H1 (cell line): ENCODE data around the gene GATB. TPM values are rescaled to one million over a fixed set of nuclear protein-coding genes. Genes with fewer than 3 reads are reported as not detected.

Source experiments
- CTCF ChIA-PET: fragments of 300-600 bp; sonication (Branson Sonifier 250); formaldehyde crosslinking; loops from one replicate; lab custom pipeline; 2021; ENCODE audit not compliant: partially characterized antibody; lab: Charles Lee
- POLR2A ChIA-PET: fragments of 300-600 bp; sonication (Branson Sonifier 250); formaldehyde crosslinking; loops from one replicate; lab custom pipeline; 2021; ENCODE audit warnings: inconsistent platforms; ENCODE audit not compliant: partially characterized antibody; lab: Charles Lee
- DNase-seq, 2 experiments: peaks; one replicate each; pipeline versions ENCODE4 v3.0.0 to v3.0.0-alpha.2; 2010 to 2022; ENCODE audit warnings: low spot score in 2 of 2, low read depth in 1 of 2, mixed read lengths in 1 of 2
- FAIRE-seq: peaks from 2 replicates; lab custom pipeline; 2011; peaks lifted over from hg19 to GRCh38; lab: Jason Lieb, UNC
- H2AFZ ChIP-seq: 2 replicates; pipeline ENCODE4 v1.8.1; 2012; ENCODE audit warnings: low read length, inconsistent platforms
- H2AK5ac ChIP-seq: 2 replicates; pipeline ENCODE4 v1.6.1; 2013; ENCODE audit warnings: low read depth, low read length
- H2BK120ac ChIP-seq: replicated peaks from 2 replicates; pipeline ENCODE3; 2013; ENCODE audit warnings: low read depth, low read length, inconsistent platforms
- H2BK12ac ChIP-seq: 2 replicates; pipeline ENCODE4 v1.6.1; 2013; ENCODE audit warnings: low read depth, low read length
- H2BK15ac ChIP-seq: 2 replicates; pipeline ENCODE4 v1.6.1; 2013; ENCODE audit warnings: low read length
- H2BK20ac ChIP-seq: 2 replicates; pipeline ENCODE4 v1.6.1; 2013; ENCODE audit warnings: low read length
- H2BK5ac ChIP-seq: 2 replicates; pipeline ENCODE4 v1.6.1; 2013; ENCODE audit warnings: low read depth, low read length
- H3K14ac ChIP-seq: 2 replicates; pipeline ENCODE4 v1.6.1; 2013; ENCODE audit warnings: inconsistent platforms; ENCODE audit not compliant: insufficient read length
- H3K18ac ChIP-seq: 2 replicates; pipeline ENCODE4 v1.6.1; 2013; ENCODE audit warnings: low read length; ENCODE audit errors: extremely low read depth
- H3K23ac ChIP-seq: 2 replicates; pipeline ENCODE4 v1.6.1; 2013; ENCODE audit warnings: inconsistent platforms; ENCODE audit not compliant: insufficient read length
- H3K23me2 ChIP-seq: 2 replicates; pipeline ENCODE4 v1.6.1; 2013; ENCODE audit warnings: low read depth, low read length
- H3K27ac ChIP-seq: 2 replicates; pipeline ENCODE4 v1.6.1; 2011; ENCODE audit warnings: low read depth, low read length, inconsistent platforms
- H3K27me3 ChIP-seq, 4 experiments: replicated peaks in 1 of 4; 1 replicate in 1 of 4; 2 replicates in 3 of 4; pipeline versions ENCODE4 v1.6.1 to v1.8.1; 2011 to 2013; ENCODE audit warnings: low read length in 3 of 4, mild to moderate bottlenecking in 3 of 4, inconsistent platforms in 2 of 4, mixed read lengths in 2 of 4, moderate library complexity in 1 of 4; ENCODE audit not compliant: control insufficient read depth in 3 of 4, insufficient read depth in 3 of 4; ENCODE audit errors: extremely low read depth in 1 of 4
- H3K36me3 ChIP-seq, 4 experiments: 2 replicates each; pipeline versions ENCODE4 v1.6.1 to v1.8.1; 2011 to 2013; ENCODE audit warnings: mild to moderate bottlenecking in 4 of 4, low read length in 3 of 4, moderate library complexity in 2 of 4, control low read depth in 1 of 4, inconsistent platforms in 1 of 4; ENCODE audit not compliant: insufficient read depth in 4 of 4, control insufficient read depth in 2 of 4
- H3K4ac ChIP-seq: replicated peaks from 2 replicates; pipeline ENCODE3; 2013; ENCODE audit warnings: low read length, low read depth, mixed read lengths, inconsistent platforms; ENCODE audit not compliant: insufficient read length
- H3K4me1 ChIP-seq, 4 experiments: replicated peaks in 1 of 4; 1 replicate in 1 of 4; 2 replicates in 3 of 4; pipeline versions ENCODE4 v1.6.1 to v1.8.1; 2011 to 2013; ENCODE audit warnings: low read length in 3 of 4, inconsistent platforms in 2 of 4, mixed read lengths in 1 of 4; ENCODE audit not compliant: insufficient read depth in 4 of 4, control insufficient read depth in 3 of 4
- H3K4me2 ChIP-seq, 2 experiments: 2 replicates each; pipeline versions ENCODE4 v1.6.1 to v1.8.1; 2011 to 2013; ENCODE audit warnings: low read depth in 2 of 2, low read length in 2 of 2, control low read depth in 1 of 2, inconsistent platforms in 1 of 2, mild to moderate bottlenecking in 1 of 2; ENCODE audit not compliant: insufficient read depth in 1 of 2
- H3K4me3 ChIP-seq, 4 experiments: fragments of 200-600, 300-600 bp in 1 of 4; sonication (generic), shearing (Covaris generic), sonication (Bioruptor Twin) in 1 of 4; 2 replicates each; pipeline versions ENCODE4 v1.5.1 to v1.8.1; 2011 to 2016; ENCODE audit warnings: low read length in 4 of 4, low read depth in 3 of 4, control low read depth in 2 of 4, inconsistent platforms in 2 of 4, mild to moderate bottlenecking in 2 of 4, mixed read lengths in 1 of 4, moderate library complexity in 1 of 4; ENCODE audit not compliant: insufficient read depth in 2 of 4; ENCODE audit errors: extremely low read depth in 1 of 4
- H3K56ac ChIP-seq: replicated peaks from 2 replicates; pipeline ENCODE3; 2013; ENCODE audit warnings: low read depth, mild to moderate bottlenecking, mixed read lengths, low read length, inconsistent platforms; ENCODE audit not compliant: insufficient read length
- H3K79me1 ChIP-seq: 2 replicates; pipeline ENCODE4 v1.6.1; 2013; ENCODE audit warnings: low read depth, low read length, control low read depth
- H3K79me2 ChIP-seq, 2 experiments: 2 replicates each; pipeline versions ENCODE4 v1.6.1 to v1.8.1; 2012 to 2013; ENCODE audit warnings: low read length in 2 of 2, mild to moderate bottlenecking in 2 of 2, inconsistent platforms in 1 of 2; ENCODE audit not compliant: insufficient read depth in 2 of 2, control insufficient read depth in 1 of 2
- H3K9ac ChIP-seq, 4 experiments: replicated peaks in 1 of 4; 1 replicate in 1 of 4; 2 replicates in 3 of 4; pipeline versions ENCODE4 v1.6.1 to v1.8.1; 2011 to 2013; ENCODE audit warnings: low read depth in 3 of 4, low read length in 3 of 4, control low read depth in 2 of 4, mild to moderate bottlenecking in 2 of 4, moderate library complexity in 2 of 4, inconsistent platforms in 1 of 4; ENCODE audit errors: extremely low read depth in 1 of 4
- H3K9me3 ChIP-seq, 2 experiments: 2 replicates each; pipeline versions ENCODE4 v1.6.1 to v1.8.1; 2012 to 2013; ENCODE audit warnings: mild to moderate bottlenecking in 2 of 2, moderate library complexity in 2 of 2, control low read depth in 1 of 2, inconsistent platforms in 1 of 2, low read depth in 1 of 2, low read length in 1 of 2, mixed read lengths in 1 of 2; ENCODE audit not compliant: insufficient read depth in 2 of 2
- H4K20me1 ChIP-seq, 2 experiments: replicated peaks in 1 of 2; 2 replicates each; pipeline versions ENCODE3 to v1.8.1; 2011 to 2013; ENCODE audit warnings: inconsistent platforms in 2 of 2, low read length in 2 of 2, mild to moderate bottlenecking in 1 of 2; ENCODE audit not compliant: insufficient read depth in 2 of 2, control insufficient read depth in 1 of 2
- H4K5ac ChIP-seq: 2 replicates; pipeline ENCODE4 v1.6.1; 2013; ENCODE audit warnings: low read length, low read depth, mixed read lengths, inconsistent platforms; ENCODE audit not compliant: insufficient read length
- H4K8ac ChIP-seq: 2 replicates; pipeline ENCODE4 v1.8.0; 2013; ENCODE audit warnings: mild to moderate bottlenecking, moderate library complexity, low read length, inconsistent platforms; ENCODE audit not compliant: insufficient read depth; ENCODE audit errors: extremely low read depth
- H4K91ac ChIP-seq: replicated peaks from 2 replicates; pipeline ENCODE3; 2013; ENCODE audit warnings: low read length, mixed read lengths, inconsistent platforms; ENCODE audit not compliant: insufficient read length
- RNF2 ChIP-seq: fragments of 200-900, 300-1000 bp; sonication (generic); IDR thresholded peaks from 2 replicates; pipeline ENCODE4 v1.7.1; 2016; ENCODE audit warnings: borderline replicate concordance, low read depth, mild to moderate bottlenecking, antibody characterized with exemption, low read length; ENCODE audit not compliant: poor library complexity, severe bottlenecking; ENCODE audit errors: missing control alignments
- SP2 ChIP-seq: IDR thresholded peaks from 2 replicates; pipeline ENCODE4 v1.6.1; 2012; ENCODE audit warnings: mild to moderate bottlenecking, low read length, inconsistent platforms
- YY1 ChIP-seq: IDR thresholded peaks from 2 replicates; pipeline ENCODE4 v1.6.1; 2011; ENCODE audit warnings: low read depth, mild to moderate bottlenecking, low read length
- WGBS, 2 experiments: shearing (Covaris generic) in 1 of 2; methylation state at CpG; one replicate each; pipeline versions ENCODE4 v1.1.6 to v1.1.7; 2013 to 2015; ENCODE audit warnings: low lambda C conversion rate in 2 of 2, mixed read lengths in 2 of 2, inconsistent platforms in 1 of 2, low coverage in 1 of 2, missing lambda C conversion rate in 1 of 2; ENCODE audit not compliant: insufficient replicate concordance in 2 of 2, insufficient coverage in 1 of 2, insufficient read length in 1 of 2; ENCODE audit errors: extremely low coverage in 1 of 2, missing lambda C conversion rate in 1 of 2; 5-methylcytosine and 5-hydroxymethylcytosine counted together
- polyA plus RNA-seq, 7 experiments: library from polyadenylated mRNA; depleted of rRNA in 3 of 7; stranded (reverse) in 5 of 7; unstranded in 2 of 7; fragments of >200 nt in 5 of 7; fragments of 200-250 nt in 2 of 7; gene quantifications; 1 replicate in 5 of 7; 2 replicates in 1 of 7; 4 replicates in 1 of 7; pipeline versions ENCODE4 v1.2.1 to v1.2.3, GENCODE V29; 2011 to 2013; ENCODE audit warnings: missing spikeins in 2 of 7, mixed read lengths in 2 of 7
- total RNA-seq: library from RNA; stranded (reverse); fragmentation: NEBNext Ultra II Directional; extraction: Animal tissue kit (Norgen Biotek cat#: 25700); gene quantifications from 2 replicates; pipeline ENCODE4 v1.2.1, GENCODE V29; 2021

Gene GATB
- total and polyA plus RNA-seq, 2 of the 8 experiments (the other 6 are each of a cell fraction or from before 2014, with no cell fraction given) = 15.3 to 18.0 TPM

DNA sequence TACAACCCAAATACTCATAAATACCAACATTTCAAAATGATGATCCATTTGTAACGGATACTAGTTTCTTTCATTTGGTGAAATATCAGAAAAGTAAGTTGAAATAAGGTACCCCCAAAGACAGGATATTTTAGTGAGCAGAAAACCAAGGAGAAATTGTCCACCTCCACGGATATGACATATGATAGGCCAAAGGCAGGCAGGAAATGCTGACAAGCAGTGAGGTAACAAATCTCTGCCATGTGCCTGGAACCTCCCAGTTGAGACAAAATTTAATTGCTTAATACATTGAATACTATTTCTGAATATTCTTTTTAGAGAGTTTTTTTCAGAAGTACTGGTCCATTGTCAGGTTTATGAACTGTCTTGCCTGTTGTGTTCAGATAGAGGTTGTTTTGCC, 118.8 kb downstream of the GATB start:
- Histone ChIP-seq H4K8ac (no peak overlapping the region), H4K91ac (no peak overlapping the region), H2AFZ (no peak overlapping the region), H3K23ac (no peak overlapping the region), H3K23me2 (no peaks in the 10 kb centered on the region; the same call in 1 of the 2 replicates), H3K4me3 (no peak overlapping the region), H2AK5ac (no peak overlapping the region), H3K4me1 (peaks cover 0 to 12% (median 2%) of the 10 kb centered on the region in 4 experiments; a peak in 3 of 7 replicates), H3K4ac (no peak overlapping the region), H3K79me2 (no peaks in the 10 kb centered on the region), H3K9me3 (no peaks in the 10 kb centered on the region), H2BK12ac (no peak overlapping the region), H3K18ac (no peak overlapping the region), H2BK20ac (no peak overlapping the region), H3K4me2 (no peak overlapping the region), H2BK15ac (no peak overlapping the region), H2BK5ac (no peak overlapping the region), H3K27ac (no peak overlapping the region), H3K79me1 (no peaks in the 10 kb centered on the region; the same call in 1 of the 2 replicates), H3K14ac (no peak overlapping the region), H4K5ac (no peak overlapping the region), H4K20me1 (no peaks in the 10 kb centered on the region), H2BK120ac (no peak overlapping the region), H3K27me3 (no peaks in the 10 kb centered on the region), H3K9ac (no peak overlapping the region), H3K56ac (no peak overlapping the region), H3K36me3 (peaks cover 0 to 4% (median 2%) of the 10 kb centered on the region in 4 experiments; a peak in 3 of 8 replicates)
- TF ChIP-seq SP2 (no peak), YY1 (no peak), RNF2 (no peak)
- POLR2A ChIA-PET = no interaction called here
- FAIRE-seq (no peak), DNase-seq (no peak)
- CTCF ChIA-PET = interaction anchor here (1.1 to 2.0 kb wide), 2 partner anchors 9 to 16 kb away, joined by 4 to 5 read pairs; no protein-coding TSS in a partner anchor
- 84% methylated on average over 2 of the region's 2 CpGs; no CpG with 5 or more reads in 1 of the 2 experiments for WGBS, 2 experiments
